ENCODE measurements around the gene KMT2E.

KMT2E gene

GRCh38 chr7:105107458-105107857, 93.5 kb downstream of the KMT2E start:
- H3K4me3 ChIP-seq (ENCODE audit: low read depth, low read length), result no peak overlapping the region
- no peak for TF ChIP-seq CTCF (IDR thresholded peaks at IDR 0.05; ENCODE audit: insufficient read depth, low read depth, low read length, missing control alignments)
- no peak for DNase-seq (ENCODE audit: low read depth)

GRCh38 chr7:105112440-105113418, 98.7 kb downstream of the KMT2E start:
- DNase-seq (ENCODE audit: low read depth), result no peak
- H3K4me3 ChIP-seq (ENCODE audit: low read depth, low read length), result no peak overlapping the region
- TF ChIP-seq CTCF (IDR thresholded peaks at IDR 0.05; ENCODE audit: insufficient read depth, low read depth, low read length, missing control alignments), result no peak

- no peak for TF ChIP-seq CTCF (IDR thresholded peaks at IDR 0.05; ENCODE audit: insufficient read depth, low read depth, low read length, missing control alignments)
- no peak overlapping the region for H3K4me3 ChIP-seq (ENCODE audit: low read depth, low read length)
- DNase-seq (ENCODE audit: low read depth), result no peak
Observed at GRCh38 chr7:105118612-105119600, 104.9 kb downstream of the KMT2E start.

GRCh38 chr7:105122619-105123018, 108.6 kb downstream of the KMT2E start:
- TF ChIP-seq CTCF (IDR thresholded peaks at IDR 0.05; ENCODE audit: insufficient read depth, low read depth, low read length, missing control alignments), result no peak
- no peak overlapping the region for H3K4me3 ChIP-seq (ENCODE audit: low read depth, low read length)
- no peak for DNase-seq (ENCODE audit: low read depth)

GRCh38 chr7:105125745-105126144, 111.7 kb downstream of the KMT2E start:
- TF ChIP-seq CTCF (IDR thresholded peaks at IDR 0.05; ENCODE audit: insufficient read depth, low read depth, low read length, missing control alignments), result no peak
- DNase-seq (ENCODE audit: low read depth), result no peak
- no peak overlapping the region for H3K4me3 ChIP-seq (ENCODE audit: low read depth, low read length)

GRCh38 chr7:105126436-105126975, 112.5 kb downstream of the KMT2E start:
- DNase-seq (ENCODE audit: low read depth), result no peak
- no peak overlapping the region for H3K4me3 ChIP-seq (ENCODE audit: low read depth, low read length)
- no peak for TF ChIP-seq CTCF (IDR thresholded peaks at IDR 0.05; ENCODE audit: insufficient read depth, low read depth, low read length, missing control alignments)
